Natural killer cell treated with Interleukin-12 subunit alpha and Interleukin-12 subunit beta and Interleukin-15 and Interleukin-18, amount 100 ng/mL, for 72 hours (primary cell): ENCODE measurements around the gene JAK1. TPM values are rescaled to one million over a fixed set of nuclear protein-coding genes. Genes with fewer than 3 reads are reported as not detected.

ENCODE experiments used
- ATAC-seq, 2 donors: fragments of 150-1000 bp; cut with Tn5 transposase in 1 of 2; sonication (Bioruptor Pico), chemical (Tn5 transposase) in 1 of 2; 2 replicates each; pipeline ENCODE4 v1.10.0; 2021
- DNase-seq: peaks from one replicate; pipeline ENCODE4 v3.0.0; 2022; ENCODE audit warnings: low spot score
- H3K27ac Mint-ChIP-seq, 2 donors: 1 replicate in 1 of 2; 2 replicates in 1 of 2; pipeline ENCODE4 v1.8.0; 2022; ENCODE audit warnings: mixed read lengths in 2 of 2, mild to moderate bottlenecking in 1 of 2, moderate library complexity in 1 of 2
- H3K27me3 Mint-ChIP-seq, 2 donors: 1 replicate in 1 of 2; 2 replicates in 1 of 2; pipeline ENCODE4 v1.8.0; 2022; ENCODE audit warnings: mixed read lengths in 2 of 2
- H3K36me3 Mint-ChIP-seq: one replicate; pipeline ENCODE4 v1.8.0; 2022; ENCODE audit warnings: mixed read lengths
- H3K4me1 Mint-ChIP-seq, 2 donors: 1 replicate in 1 of 2; 2 replicates in 1 of 2; pipeline ENCODE4 v1.8.0; 2022; ENCODE audit warnings: low read depth in 2 of 2, mixed read lengths in 2 of 2, mild to moderate bottlenecking in 1 of 2
- H3K4me3 Mint-ChIP-seq: one replicate; pipeline ENCODE4 v1.8.0; 2022; ENCODE audit warnings: mixed read lengths
- H3K9me3 Mint-ChIP-seq: 2 replicates; pipeline ENCODE4 v1.8.0; 2022; ENCODE audit warnings: mixed read lengths
- total RNA-seq, 2 donors: library from RNA; stranded (reverse); gene quantifications; one replicate each; pipeline ENCODE4 v1.2.3, GENCODE V29; 2022

Gene JAK1
- total RNA-seq, 2 donors from 2014 or later = 132 to 198 TPM

DNA sequence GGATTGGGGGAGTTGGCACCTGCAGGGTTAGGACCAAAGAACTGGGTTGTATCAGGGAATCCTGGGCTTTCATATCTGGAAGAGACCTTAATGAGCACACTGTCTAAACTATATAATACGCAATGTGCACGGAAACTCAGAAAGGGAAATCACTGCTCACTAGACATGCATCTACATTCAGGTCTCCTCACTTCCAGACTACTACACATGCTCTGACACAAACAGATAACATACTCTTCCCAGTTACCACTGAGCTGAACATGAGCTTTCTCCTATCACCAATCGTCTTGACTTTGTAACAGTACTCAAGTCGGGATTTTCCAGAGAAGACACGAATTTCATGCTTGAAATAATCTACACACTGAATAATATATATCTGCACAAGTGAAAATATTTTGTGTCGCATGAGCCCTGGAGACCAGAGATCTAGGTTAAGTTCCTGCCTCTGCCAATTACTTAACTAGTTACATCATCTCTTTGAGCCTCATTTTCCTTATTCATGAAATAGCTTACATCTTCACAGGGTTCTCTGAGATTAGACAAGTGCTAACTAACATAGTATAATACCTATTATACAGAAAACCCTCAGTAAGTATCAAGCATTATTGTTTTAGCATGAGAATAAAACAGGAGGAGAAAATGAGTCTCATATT, 101.1 kb downstream of the JAK1 start:
- H3K36me3 Mint-ChIP-seq = peaks cover 34% of the 10 kb centered on the region
- no peaks in the 10 kb centered on the region for H3K27me3 Mint-ChIP-seq
- H3K27ac Mint-ChIP-seq = peak overlapping the region; percentile 82 to 90
- H3K4me3 Mint-ChIP-seq = peak overlapping the region; percentile 66
- peaks cover 45 to 59% of the 10 kb centered on the region in 2 donors for H3K4me1 Mint-ChIP-seq
- no peak for DNase-seq
- no peaks in the 10 kb centered on the region for H3K9me3 Mint-ChIP-seq
- no peak for ATAC-seq

DNA sequence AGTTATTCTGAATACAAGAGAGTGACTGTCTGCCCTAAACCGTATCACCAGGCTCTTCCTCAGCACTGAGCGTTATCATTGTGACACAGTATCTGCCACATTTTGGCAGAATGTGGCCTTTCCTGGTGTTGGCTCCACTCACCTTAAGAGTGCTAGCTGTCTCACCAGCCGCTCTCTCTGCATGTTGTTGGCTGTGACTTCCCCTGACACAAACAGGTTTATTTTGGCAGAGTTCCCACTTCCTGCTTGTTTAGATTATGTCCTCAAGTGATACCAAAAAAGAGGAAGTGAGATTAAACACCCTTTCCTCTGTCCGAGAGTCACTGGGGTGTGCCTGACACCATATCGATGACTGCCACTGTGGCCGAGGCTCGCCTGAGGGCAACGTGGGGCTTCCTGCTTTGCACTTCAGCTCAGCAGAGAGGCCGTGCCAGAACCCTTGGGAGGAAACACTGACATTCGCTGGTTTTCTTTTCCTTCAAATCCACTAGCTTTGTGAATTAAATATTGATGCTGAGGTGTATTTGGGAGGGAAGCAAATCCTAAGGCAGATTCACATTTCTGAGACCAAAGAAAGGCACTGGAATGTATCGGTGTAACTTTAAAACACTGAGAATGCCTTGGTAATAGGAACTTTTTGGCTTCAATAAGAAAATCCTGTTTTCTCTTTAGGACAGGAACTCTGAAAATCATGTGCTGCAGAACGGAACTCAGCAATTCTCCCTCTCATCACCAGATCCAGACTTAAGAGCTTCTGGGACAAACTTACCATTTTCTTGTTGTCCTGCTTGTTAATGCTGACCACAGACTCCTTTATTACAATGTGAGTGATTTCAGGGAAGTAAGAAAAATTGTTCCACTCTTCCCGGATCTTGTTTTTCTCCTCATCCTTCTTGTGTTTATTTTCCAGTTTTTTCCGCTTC, 102.1 kb downstream of the JAK1 start:
- peak; percentile 93 to 97 for ATAC-seq
- no peaks in the 10 kb centered on the region for H3K9me3 Mint-ChIP-seq
- H3K27ac Mint-ChIP-seq = peak overlapping the region; percentile 82 to 90
- peaks cover 40% of the 10 kb centered on the region for H3K36me3 Mint-ChIP-seq
- DNase-seq = peak; percentile 87
- peak overlapping the region; percentile 66 for H3K4me3 Mint-ChIP-seq
- H3K27me3 Mint-ChIP-seq = no peaks in the 10 kb centered on the region
- peaks cover 51 to 66% of the 10 kb centered on the region in 2 donors for H3K4me1 Mint-ChIP-seq

DNA sequence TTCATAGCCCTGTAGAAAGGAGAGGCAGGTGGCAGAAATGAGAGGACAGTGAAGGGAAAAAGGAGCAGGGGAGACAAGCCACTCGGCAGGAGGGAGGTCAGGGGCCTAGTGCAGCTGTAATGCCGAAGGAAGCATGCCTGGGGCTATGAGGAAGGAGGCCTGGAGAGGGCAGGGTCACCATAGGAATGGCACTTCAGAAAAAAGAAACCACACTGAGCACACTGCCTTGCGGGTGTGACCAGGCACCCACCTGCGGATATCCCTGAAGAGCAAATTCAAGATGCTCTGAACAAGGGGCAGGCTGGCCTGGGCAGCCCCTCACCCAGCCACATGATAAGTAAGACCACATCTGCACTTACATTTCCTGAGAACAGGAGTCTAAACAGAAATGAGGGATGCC, 104.7 kb downstream of the JAK1 start:
- no peak overlapping the region for H3K4me3 Mint-ChIP-seq
- ATAC-seq (peak in 1 of 2 donors; percentile 69), DNase-seq (no peak)
- peak overlapping the region; percentile 55 to 70 for H3K27ac Mint-ChIP-seq
- H3K27me3 Mint-ChIP-seq = no peaks in the 10 kb centered on the region
- H3K36me3 Mint-ChIP-seq = peaks cover 29% of the 10 kb centered on the region
- peaks cover 55 to 69% of the 10 kb centered on the region in 2 donors for H3K4me1 Mint-ChIP-seq
- H3K9me3 Mint-ChIP-seq = no peaks in the 10 kb centered on the region

DNA sequence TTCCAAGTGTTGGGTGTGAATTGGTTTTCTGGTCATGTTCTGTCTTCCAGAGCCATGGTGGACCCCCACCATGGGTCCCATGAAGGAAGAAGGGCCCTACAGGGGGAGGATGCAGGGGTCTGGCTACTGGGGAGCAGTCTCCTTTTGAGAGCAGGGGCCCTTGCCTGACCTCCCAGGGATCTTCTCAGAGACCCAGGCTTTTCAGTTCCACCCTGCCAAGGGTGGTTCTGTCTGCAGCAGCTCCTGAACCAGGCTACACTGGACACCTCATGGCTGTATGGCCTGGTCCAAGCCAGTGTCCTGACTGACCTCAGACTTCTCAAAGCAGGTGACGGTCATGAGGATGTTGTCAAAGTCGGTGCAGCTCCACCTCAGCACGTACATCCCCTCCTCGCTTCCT, 109.0 kb downstream of the JAK1 start:
- DNase-seq (no peak), ATAC-seq (no peak)
- Mint-ChIP-seq H3K36me3 (peaks cover 22% of the 10 kb centered on the region), H3K9me3 (no peaks in the 10 kb centered on the region), H3K27ac (peak overlapping the region in 1 of 2 donors; percentile 23), H3K4me1 (peaks cover 31 to 44% of the 10 kb centered on the region in 2 donors), H3K27me3 (no peaks in the 10 kb centered on the region), H3K4me3 (no peak overlapping the region)

DNA sequence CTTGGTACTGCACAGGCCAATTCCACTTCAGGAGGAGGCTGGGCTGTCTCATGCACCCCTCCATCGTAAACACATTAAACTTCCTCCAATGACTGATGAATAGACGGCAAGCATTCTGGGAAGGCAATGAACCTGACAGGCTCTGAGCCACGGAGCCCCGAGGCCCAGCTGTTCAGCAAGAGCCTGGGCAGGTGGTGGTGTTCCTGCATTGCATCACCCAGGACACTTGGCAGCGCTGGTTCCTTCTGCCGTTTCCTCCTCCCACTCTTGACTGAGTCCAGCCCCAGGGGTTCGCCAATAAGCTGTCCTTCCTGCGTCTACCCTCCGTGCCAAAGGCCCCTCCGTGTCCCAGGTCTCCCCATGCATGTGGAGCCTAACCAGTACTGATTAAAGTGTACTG, 109.8 kb downstream of the JAK1 start:
- Mint-ChIP-seq H3K4me3 (no peak overlapping the region), H3K27me3 (no peaks in the 10 kb centered on the region), H3K27ac (peak overlapping the region; percentile 11 to 32), H3K9me3 (no peaks in the 10 kb centered on the region), H3K4me1 (peaks cover 27 to 38% of the 10 kb centered on the region in 2 donors), H3K36me3 (peaks cover 21% of the 10 kb centered on the region)
- no peak for ATAC-seq
- no peak for DNase-seq

DNA sequence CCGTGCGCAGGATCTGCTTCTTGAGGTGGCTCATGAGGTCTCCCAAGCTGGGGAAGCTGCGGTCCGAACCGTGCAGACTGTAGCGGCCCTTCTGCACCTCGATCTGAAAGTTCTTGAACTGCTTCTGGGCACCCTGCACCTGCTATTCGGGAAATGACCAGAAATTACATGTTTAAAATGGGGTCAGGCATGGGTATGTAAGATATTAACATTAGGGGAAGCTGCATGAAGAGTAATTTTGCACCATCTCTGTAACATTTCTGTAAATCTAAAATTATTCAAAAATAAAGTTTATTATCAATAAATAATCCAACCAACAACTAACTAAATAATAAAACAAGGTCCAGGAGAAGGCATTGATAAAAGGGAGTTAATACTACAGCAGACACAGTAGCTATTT, 110.8 kb downstream of the JAK1 start:
- no peak overlapping the region for H3K27ac Mint-ChIP-seq
- H3K9me3 Mint-ChIP-seq = no peaks in the 10 kb centered on the region
- DNase-seq (no peak), ATAC-seq (no peak)
- H3K4me1 Mint-ChIP-seq = peaks cover 19 to 32% of the 10 kb centered on the region in 2 donors
- H3K4me3 Mint-ChIP-seq = no peak overlapping the region
- no peaks in the 10 kb centered on the region for H3K27me3 Mint-ChIP-seq
- peaks cover 14% of the 10 kb centered on the region for H3K36me3 Mint-ChIP-seq

DNA sequence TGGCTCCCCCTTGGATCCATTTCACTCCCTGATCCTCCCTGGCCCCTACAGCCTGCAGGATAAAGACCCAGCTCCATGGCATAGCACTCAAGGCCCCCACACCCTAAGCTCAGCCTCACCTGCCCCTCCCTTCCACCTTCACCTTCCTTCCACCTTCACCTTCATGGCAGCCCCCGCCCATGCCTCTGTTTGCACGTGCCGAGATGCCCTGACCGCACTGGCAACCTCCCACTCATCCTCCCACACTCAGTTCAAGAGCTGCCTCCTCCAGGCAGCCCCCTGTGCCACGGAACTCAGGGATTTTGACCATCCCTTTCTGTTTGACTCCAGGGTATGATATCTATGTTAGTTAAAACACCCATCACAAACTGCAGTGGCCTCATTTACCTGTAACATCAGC, 111.7 kb downstream of the JAK1 start:
- DNase-seq = no peak
- peak overlapping the region in 1 of 2 donors; percentile 66 for H3K27ac Mint-ChIP-seq
- H3K4me1 Mint-ChIP-seq = peaks cover 15 to 34% of the 10 kb centered on the region in 2 donors
- peaks cover 11% of the 10 kb centered on the region for H3K36me3 Mint-ChIP-seq
- H3K9me3 Mint-ChIP-seq = no peaks in the 10 kb centered on the region
- H3K4me3 Mint-ChIP-seq = no peak overlapping the region
- no peak for ATAC-seq
- H3K27me3 Mint-ChIP-seq = no peaks in the 10 kb centered on the region

DNA sequence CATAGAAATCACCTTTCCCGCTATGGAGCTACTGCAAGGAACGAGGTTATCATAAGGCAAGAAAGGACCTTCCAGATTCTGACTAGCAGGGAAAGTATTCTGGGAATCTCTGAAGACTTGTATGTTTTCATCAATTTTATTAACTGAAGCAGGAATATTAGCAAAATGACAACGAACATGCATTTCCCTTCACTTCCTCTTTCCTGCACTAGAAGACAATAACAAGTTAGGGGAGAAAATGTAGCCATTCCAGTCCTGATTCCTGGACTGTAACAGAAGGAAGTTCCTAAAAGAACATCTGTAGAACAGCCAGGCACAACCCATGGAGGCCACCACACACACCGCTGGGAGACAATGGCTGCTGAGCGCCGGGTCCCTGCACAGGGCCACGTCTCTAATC, 114.7 kb downstream of the JAK1 start:
- Mint-ChIP-seq H3K9me3 (no peaks in the 10 kb centered on the region), H3K4me1 (peaks cover 4 to 15% of the 10 kb centered on the region in 2 donors), H3K27ac (peak overlapping the region in 1 of 2 donors; percentile 65), H3K4me3 (no peak overlapping the region), H3K36me3 (no peaks in the 10 kb centered on the region), H3K27me3 (no peaks in the 10 kb centered on the region)
- no peak for ATAC-seq
- DNase-seq = no peak

DNA sequence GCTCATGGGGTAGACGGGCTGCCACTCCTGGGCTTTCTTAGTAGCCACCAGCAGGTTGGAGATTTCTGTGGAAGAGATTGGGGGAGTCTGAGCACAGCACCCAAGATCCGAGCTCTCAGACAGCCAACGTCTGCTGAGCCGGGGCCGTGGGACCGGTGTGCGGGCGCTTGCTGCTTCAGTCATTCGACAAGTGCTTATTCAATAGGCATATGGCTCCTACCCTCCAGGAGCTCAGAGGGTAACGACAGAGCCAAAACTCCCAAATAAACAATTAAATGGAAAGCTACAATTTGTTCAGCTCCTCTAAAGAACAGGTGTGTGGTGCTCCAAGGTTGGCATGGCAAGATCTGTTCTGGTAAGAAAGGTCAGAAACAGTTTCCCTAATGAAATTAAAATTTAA, 115.5 kb downstream of the JAK1 start:
- Mint-ChIP-seq H3K4me3 (no peak overlapping the region), H3K36me3 (peaks cover 6% of the 10 kb centered on the region), H3K9me3 (no peaks in the 10 kb centered on the region), H3K4me1 (peaks cover 4 to 12% of the 10 kb centered on the region in 2 donors), H3K27me3 (no peaks in the 10 kb centered on the region), H3K27ac (peak overlapping the region in 1 of 2 donors; percentile 29)
- no peak for DNase-seq
- no peak for ATAC-seq

DNA sequence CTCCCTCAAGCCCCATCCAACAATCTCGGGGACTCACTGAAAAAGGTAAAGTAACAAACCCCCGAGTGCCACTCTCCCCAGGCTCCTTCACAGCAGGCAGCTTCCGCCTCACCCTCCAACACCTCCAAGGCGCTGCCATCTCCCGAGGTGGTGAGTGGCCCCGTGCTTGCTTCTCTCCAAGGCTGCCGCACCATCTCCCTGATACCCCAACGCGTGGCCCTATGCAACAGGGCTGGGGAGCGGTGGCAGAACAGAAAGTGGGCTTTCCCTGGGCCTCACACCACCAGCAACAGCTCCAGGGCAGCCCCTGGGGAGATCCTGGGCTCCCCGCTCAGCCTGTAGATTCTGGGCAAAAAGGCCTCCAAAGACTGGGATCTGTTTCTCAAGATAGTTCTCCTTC, 116.4 kb downstream of the JAK1 start:
- peaks cover 4 to 12% of the 10 kb centered on the region in 2 donors for H3K4me1 Mint-ChIP-seq

DNA sequence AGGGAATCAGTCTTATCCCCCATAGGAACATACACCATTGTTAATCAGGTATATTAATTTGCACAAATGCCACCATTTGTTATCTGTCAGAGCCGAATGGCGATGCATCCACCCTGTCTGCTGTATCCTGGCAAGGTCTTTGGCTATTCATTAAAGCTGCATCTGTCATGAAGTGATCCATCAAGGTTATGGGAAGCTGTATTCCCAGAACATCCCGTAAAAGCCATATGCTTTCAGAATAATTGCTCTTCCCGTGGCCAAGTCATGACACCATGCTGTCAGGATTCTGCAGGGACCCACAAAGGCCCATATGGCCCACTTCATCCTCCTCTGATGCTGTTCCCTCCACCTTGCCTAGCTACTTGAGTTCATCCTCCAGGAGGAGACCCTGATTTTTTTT, 117.5 kb downstream of the JAK1 start:
- Mint-ChIP-seq H3K4me3 (no peak overlapping the region), H3K9me3 (no peaks in the 10 kb centered on the region), H3K36me3 (peaks cover 6% of the 10 kb centered on the region), H3K27me3 (no peaks in the 10 kb centered on the region), H3K27ac (peak overlapping the region in 1 of 2 donors; percentile 61), H3K4me1 (peaks cover 4 to 12% of the 10 kb centered on the region in 2 donors)
- DNase-seq (no peak), ATAC-seq (no peak)

More for the DNA sequence above, 116.4 kb downstream of the JAK1 start:
- Mint-ChIP-seq H3K4me3 (no peak overlapping the region), H3K27ac (peak overlapping the region in 1 of 2 donors; percentile 29), H3K27me3 (no peaks in the 10 kb centered on the region), H3K36me3 (peaks cover 6% of the 10 kb centered on the region), H3K9me3 (no peaks in the 10 kb centered on the region)
- no peak for ATAC-seq
- DNase-seq = no peak

DNA sequence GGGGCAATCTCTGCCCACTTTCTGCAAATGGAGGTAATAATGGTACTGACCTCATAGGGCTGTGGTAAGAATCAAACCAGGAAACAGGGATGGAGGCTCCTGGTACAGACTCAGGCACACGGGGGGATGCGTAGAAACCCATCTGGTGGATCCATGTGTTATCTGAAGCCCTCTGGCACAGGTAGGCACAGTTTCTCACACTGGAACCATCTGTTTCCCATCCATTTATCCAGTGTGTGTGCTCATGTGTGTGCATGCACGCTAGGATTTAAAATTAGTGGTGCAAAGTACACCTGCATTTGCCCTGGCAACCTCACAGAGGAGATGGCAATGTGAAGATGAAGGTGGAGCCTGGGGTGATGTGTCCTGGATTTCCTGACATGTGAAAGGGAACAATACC, 118.2 kb downstream of the JAK1 start:
- H3K9me3 Mint-ChIP-seq = no peaks in the 10 kb centered on the region
- no peak overlapping the region for H3K27ac Mint-ChIP-seq
- H3K27me3 Mint-ChIP-seq = no peaks in the 10 kb centered on the region
- peaks cover 4 to 12% of the 10 kb centered on the region in 2 donors for H3K4me1 Mint-ChIP-seq
- peaks cover 6% of the 10 kb centered on the region for H3K36me3 Mint-ChIP-seq
- ATAC-seq = no peak
- no peak overlapping the region for H3K4me3 Mint-ChIP-seq
- no peak for DNase-seq

DNA sequence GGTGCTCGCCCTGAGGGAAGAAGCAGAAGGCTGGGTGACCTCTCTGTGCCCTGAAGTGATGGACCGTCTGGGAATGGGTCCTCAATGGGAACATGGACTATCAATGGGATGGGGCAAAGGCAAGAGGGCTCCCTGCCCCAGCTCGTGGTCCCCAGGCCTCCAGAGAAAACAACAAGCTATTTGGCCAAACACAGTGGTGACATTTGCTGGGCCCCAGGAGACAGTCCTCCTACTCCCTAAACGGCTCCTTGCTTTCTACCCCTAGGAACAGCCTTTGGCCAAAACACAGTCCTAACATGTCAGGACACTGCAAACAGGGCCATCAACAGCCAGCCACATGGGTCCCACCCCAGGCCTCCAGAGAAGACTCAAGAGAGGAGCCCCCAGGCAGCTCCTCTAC, 118.7 kb downstream of the JAK1 start:
- H3K4me3 Mint-ChIP-seq = no peak overlapping the region
- DNase-seq (no peak), ATAC-seq (no peak)
- peaks cover 4 to 12% of the 10 kb centered on the region in 2 donors for H3K4me1 Mint-ChIP-seq
- H3K27me3 Mint-ChIP-seq = no peaks in the 10 kb centered on the region
- H3K36me3 Mint-ChIP-seq = peaks cover 6% of the 10 kb centered on the region
- no peaks in the 10 kb centered on the region for H3K9me3 Mint-ChIP-seq
- no peak overlapping the region for H3K27ac Mint-ChIP-seq
